NB4 (cell line): ENCODE data around the gene PLBD2.

ENCODE experiments used
- CTCF ChIP-seq: IDR thresholded peaks from one replicate; pipeline ENCODE4 v1.5.1; 2012; ENCODE audit warnings: low read depth, low read length
- MAX ChIP-seq: IDR thresholded peaks from 2 replicates; pipeline ENCODE4 v1.6.1; 2011; ENCODE audit warnings: low read depth, low read length
- POLR2A ChIP-seq: IDR thresholded peaks from 2 replicates; pipeline ENCODE4 v1.6.1; 2011; ENCODE audit warnings: mild to moderate bottlenecking; ENCODE audit not compliant: insufficient read length; ENCODE audit errors: extremely low read depth

- no peak for TF ChIP-seq CTCF
- no peak for TF ChIP-seq POLR2A
- no peak for TF ChIP-seq MAX
Measured at GRCh38 chr12:113329022-113329790, 29.2 kb upstream of the PLBD2 start.
